Measurements from ENCODE around the gene CERS3. TPM values are rescaled to one million over a fixed set of nuclear protein-coding genes. Genes with fewer than 3 reads are reported as not detected.

The CERS3 gene
- total and polyA plus RNA-seq, 10 of the 15 experiments (the other 5 are each of a cell fraction or from before 2014, with no cell fraction given) = not detected

- RAD21 ChIA-PET (ENCODE audit: unreplicated experiment) = no interaction called here
- Histone ChIP-seq H3K27me3 (replicated peaks in 1 of 2; ENCODE audit: control insufficient read depth in 2 of 2, insufficient read depth in 2 of 2, low read length in 1 of 2) (no peaks in the 10 kb centered on the region), H4K20me1 (ENCODE audit: control insufficient read depth, insufficient read depth) (no peaks in the 10 kb centered on the region), H3K4me2 (ENCODE audit: control insufficient read depth, insufficient read depth) (no peak overlapping the region), H3K9me3 (replicated peaks; ENCODE audit: control insufficient read depth, insufficient read depth, low read length) (no peaks in the 10 kb centered on the region; the same call in 2 of the 3 replicates), H3K9ac (ENCODE audit: control insufficient read depth, insufficient read depth, low read length) (no peak overlapping the region), H3K36me3 (ENCODE audit: control insufficient read depth in 2 of 2, insufficient read depth in 2 of 2, low read length in 1 of 2) (no peaks in the 10 kb centered on the region), H3K27ac (ENCODE audit: control insufficient read depth, insufficient read depth) (no peak overlapping the region), H3K79me2 (ENCODE audit: control insufficient read depth, insufficient read depth, low read length) (no peaks in the 10 kb centered on the region), H3K4me1 (ENCODE audit: control insufficient read depth, insufficient read depth, low read length) (no peaks in the 10 kb centered on the region), H2AFZ (ENCODE audit: control insufficient read depth, low read depth, low read length) (no peak overlapping the region), H3K4me3 (no peak overlapping the region)
- intact Hi-C loops (cut with micrococcal nuclease; ENCODE audit: unreplicated experiment) (no loop called here), in situ Hi-C loops (cut with MboI) (no loop called here)
- BruUV-seq (replicated peaks) = no TSS peak
- FAIRE-seq (no peak), ATAC-seq (no peak), DNase-seq (ENCODE audit: low read depth, low spot score) (no peak)
- TF ChIP-seq NBN (IDR thresholded peaks at IDR 0.05) (no peak), SMC3 (IDR thresholded peaks at IDR 0.05; ENCODE audit: borderline replicate concordance, low read length) (no peak), TAF1 (IDR thresholded peaks at IDR 0.05; ENCODE audit: borderline replicate concordance, low read depth, low read length) (no peak), PKNOX1 (IDR thresholded peaks at IDR 0.05) (no peak), RELA (IDR thresholded peaks at IDR 0.05; ENCODE audit: borderline replicate concordance, partially characterized antibody) (no peak), RAD21 (IDR thresholded peaks at IDR 0.05; ENCODE audit: insufficient read depth, low read depth, low read length) (no peak), LARP7 (IDR thresholded peaks at IDR 0.05) (no peak), BRCA1 (IDR thresholded peaks at IDR 0.05; ENCODE audit: low read depth, low read length) (no peak)
- TF ChIP-seq, protein P1, sequence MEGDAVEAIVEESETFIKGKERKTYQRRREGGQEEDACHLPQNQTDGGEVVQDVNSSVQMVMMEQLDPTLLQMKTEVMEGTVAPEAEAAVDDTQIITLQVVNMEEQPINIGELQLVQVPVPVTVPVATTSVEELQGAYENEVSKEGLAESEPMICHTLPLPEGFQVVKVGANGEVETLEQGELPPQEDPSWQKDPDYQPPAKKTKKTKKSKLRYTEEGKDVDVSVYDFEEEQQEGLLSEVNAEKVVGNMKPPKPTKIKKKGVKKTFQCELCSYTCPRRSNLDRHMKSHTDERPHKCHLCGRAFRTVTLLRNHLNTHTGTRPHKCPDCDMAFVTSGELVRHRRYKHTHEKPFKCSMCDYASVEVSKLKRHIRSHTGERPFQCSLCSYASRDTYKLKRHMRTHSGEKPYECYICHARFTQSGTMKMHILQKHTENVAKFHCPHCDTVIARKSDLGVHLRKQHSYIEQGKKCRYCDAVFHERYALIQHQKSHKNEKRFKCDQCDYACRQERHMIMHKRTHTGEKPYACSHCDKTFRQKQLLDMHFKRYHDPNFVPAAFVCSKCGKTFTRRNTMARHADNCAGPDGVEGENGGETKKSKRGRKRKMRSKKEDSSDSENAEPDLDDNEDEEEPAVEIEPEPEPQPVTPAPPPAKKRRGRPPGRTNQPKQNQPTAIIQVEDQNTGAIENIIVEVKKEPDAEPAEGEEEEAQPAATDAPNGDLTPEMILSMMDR (IDR thresholded peaks at IDR 0.05 in 2 of 3, conservative IDR thresholded peaks at IDR 0.05 in 1 of 3; ENCODE audit: control insufficient read depth in 2 of 3, extremely low read depth in 1 of 3, insufficient read depth in 1 of 3, low read depth in 3 of 3, low read length in 3 of 3) = no peak
- TF ChIP-seq, protein P2, sequence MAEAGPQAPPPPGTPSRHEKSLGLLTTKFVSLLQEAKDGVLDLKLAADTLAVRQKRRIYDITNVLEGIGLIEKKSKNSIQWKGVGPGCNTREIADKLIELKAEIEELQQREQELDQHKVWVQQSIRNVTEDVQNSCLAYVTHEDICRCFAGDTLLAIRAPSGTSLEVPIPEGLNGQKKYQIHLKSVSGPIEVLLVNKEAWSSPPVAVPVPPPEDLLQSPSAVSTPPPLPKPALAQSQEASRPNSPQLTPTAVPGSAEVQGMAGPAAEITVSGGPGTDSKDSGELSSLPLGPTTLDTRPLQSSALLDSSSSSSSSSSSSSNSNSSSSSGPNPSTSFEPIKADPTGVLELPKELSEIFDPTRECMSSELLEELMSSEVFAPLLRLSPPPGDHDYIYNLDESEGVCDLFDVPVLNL (IDR thresholded peaks at IDR 0.05; ENCODE audit: low read depth, low read length) = no peak
- SMC1A ChIA-PET (ENCODE audit: uncharacterized antibody, unreplicated experiment) = interaction anchor here (0.5 kb wide), 1 partner anchor 466 kb away, joined by 4 read pairs; no protein-coding TSS in a partner anchor
- POLR2A ChIA-PET = no interaction called here
- CTCF ChIA-PET = no interaction called here
- 29% methylated on average over 5 of the region's 5 CpGs for WGBS (ENCODE audit: insufficient coverage, insufficient replicate concordance, low lambda C conversion rate, missing lambda C conversion rate)
These were observed 56.0 kb downstream of the CERS3 start for GRCh38 chr15:100472736-100473135.
